GM21515 (cell line): ENCODE measurements around the gene USP17L27.
"Not testable (repeated sequence)": the region's sequence is repeated elsewhere in the genome, so short reads cannot be mapped to it uniquely, and the experiment has no call there.

Source experiments
- ATAC-seq: cut with Tn5 transposase; IDR thresholded peaks from one replicate; pipeline ENCODE4 v1.9.1; 2021; ENCODE audit not compliant: unreplicated experiment

Gene USP17L27, protein sequence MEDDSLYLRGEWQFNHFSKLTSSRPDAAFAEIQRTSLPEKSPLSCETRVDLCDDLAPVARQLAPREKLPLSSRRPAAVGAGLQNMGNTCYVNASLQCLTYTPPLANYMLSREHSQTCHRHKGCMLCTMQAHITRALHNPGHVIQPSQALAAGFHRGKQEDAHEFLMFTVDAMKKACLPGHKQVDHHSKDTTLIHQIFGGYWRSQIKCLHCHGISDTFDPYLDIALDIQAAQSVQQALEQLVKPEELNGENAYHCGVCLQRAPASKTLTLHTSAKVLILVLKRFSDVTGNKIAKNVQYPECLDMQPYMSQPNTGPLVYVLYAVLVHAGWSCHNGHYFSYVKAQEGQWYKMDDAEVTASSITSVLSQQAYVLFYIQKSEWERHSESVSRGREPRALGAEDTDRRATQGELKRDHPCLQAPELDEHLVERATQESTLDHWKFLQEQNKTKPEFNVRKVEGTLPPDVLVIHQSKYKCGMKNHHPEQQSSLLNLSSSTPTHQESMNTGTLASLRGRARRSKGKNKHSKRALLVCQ

DNA sequence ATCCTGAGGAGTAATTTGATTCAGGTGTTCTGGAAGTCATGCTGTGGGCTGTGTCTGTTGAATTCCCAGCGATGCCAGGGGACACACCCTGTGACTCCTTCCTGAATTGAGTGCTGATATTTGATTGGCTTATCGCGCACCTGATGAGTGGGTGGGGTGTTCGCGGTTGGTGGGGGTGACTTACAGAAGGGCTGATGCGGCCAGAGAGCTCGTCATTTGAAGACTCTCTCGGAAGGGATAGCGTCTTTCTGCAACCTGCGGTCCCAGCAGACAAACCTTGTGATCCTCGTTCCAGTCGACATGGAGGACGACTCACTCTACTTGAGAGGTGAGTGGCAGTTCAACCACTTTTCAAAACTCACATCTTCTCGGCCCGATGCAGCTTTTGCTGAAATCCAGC, at the start of gene USP17L27:
Gene USP17L27, plus strand, starts transcription at position 301 of the 400 bp plus-strand sequence. Its CDS starts 0 bp downstream, at position 301.
- not testable (repeated sequence) for ATAC-seq

DNA sequence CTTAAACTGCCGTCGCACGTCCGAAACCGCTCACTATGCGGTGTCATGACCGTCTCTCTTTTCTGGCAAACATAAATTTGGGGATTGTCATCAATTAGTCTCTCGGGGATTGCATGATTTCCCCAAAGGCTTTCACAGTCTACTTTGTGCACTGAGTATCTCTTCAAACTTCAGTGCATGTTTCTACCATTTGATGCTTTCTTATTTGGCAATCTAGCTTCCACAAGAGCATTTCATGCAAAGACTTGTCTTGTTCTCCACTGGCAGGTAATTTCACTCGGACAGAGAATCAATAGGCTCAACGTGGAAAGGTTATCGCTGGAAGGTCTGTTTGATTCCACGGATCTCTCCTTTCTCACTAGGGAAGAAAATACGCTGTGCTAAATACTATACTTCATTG, 19.8 kb upstream of the USP17L27 start:
- ATAC-seq, result not testable (repeated sequence)

DNA sequence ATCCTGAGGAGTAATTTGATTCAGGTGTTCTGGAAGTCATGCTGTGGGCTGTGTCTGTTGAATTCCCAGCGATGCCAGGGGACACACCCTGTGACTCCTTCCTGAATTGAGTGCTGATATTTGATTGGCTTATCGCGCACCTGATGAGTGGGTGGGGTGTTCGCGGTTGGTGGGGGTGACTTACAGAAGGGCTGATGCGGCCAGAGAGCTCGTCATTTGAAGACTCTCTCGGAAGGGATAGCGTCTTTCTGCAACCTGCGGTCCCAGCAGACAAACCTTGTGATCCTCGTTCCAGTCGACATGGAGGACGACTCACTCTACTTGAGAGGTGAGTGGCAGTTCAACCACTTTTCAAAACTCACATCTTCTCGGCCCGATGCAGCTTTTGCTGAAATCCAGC, 19.1 kb upstream of the USP17L27 start, which contains the start of gene USP17L24:
Gene USP17L24, plus strand, starts transcription at position 301 of the 400 bp plus-strand sequence. Its CDS starts 0 bp downstream, at position 301.
- ATAC-seq, result not testable (repeated sequence)

GRCh38 chr4:9329611-9330010, 14.3 kb upstream of the USP17L27 start, which contains the start of gene USP17L25:
USP17L25 (plus strand) TSS chr4:9329911; CDS start chr4:9329911, 0 bp downstream.
- ATAC-seq, result not testable (repeated sequence)

DNA sequence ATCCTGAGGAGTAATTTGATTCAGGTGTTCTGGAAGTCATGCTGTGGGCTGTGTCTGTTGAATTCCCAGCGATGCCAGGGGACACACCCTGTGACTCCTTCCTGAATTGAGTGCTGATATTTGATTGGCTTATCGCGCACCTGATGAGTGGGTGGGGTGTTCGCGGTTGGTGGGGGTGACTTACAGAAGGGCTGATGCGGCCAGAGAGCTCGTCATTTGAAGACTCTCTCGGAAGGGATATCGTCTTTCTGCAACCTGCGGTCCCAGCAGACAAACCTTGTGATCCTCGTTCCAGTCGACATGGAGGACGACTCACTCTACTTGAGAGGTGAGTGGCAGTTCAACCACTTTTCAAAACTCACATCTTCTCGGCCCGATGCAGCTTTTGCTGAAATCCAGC, 9.6 kb upstream of the USP17L27 start, which contains the start of gene USP17L26:
Gene USP17L26, plus strand, starts transcription at position 301 of the 400 bp plus-strand sequence. Its CDS starts 0 bp downstream, at position 301.
- ATAC-seq, result not testable (repeated sequence)

DNA sequence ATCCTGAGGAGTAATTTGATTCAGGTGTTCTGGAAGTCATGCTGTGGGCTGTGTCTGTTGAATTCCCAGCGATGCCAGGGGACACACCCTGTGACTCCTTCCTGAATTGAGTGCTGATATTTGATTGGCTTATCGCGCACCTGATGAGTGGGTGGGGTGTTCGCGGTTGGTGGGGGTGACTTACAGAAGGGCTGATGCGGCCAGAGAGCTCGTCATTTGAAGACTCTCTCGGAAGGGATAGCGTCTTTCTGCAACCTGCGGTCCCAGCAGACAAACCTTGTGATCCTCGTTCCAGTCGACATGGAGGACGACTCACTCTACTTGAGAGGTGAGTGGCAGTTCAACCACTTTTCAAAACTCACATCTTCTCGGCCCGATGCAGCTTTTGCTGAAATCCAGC, 4.8 kb upstream of the USP17L27 start, which contains the start of gene USP17L5:
Gene USP17L5, plus strand, starts transcription at position 301 of the 400 bp plus-strand sequence. Its CDS starts 0 bp downstream, at position 301.
- ATAC-seq, result not testable (repeated sequence)

DNA sequence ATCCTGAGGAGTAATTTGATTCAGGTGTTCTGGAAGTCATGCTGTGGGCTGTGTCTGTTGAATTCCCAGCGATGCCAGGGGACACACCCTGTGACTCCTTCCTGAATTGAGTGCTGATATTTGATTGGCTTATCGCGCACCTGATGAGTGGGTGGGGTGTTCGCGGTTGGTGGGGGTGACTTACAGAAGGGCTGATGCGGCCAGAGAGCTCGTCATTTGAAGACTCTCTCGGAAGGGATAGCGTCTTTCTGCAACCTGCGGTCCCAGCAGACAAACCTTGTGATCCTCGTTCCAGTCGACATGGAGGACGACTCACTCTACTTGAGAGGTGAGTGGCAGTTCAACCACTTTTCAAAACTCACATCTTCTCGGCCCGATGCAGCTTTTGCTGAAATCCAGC, 4.6 kb downstream of the USP17L27 start, which contains the start of gene USP17L28:
Gene USP17L28, plus strand, starts transcription at position 301 of the 400 bp plus-strand sequence. Its CDS starts 0 bp downstream, at position 301.
- not testable (repeated sequence) for ATAC-seq

DNA sequence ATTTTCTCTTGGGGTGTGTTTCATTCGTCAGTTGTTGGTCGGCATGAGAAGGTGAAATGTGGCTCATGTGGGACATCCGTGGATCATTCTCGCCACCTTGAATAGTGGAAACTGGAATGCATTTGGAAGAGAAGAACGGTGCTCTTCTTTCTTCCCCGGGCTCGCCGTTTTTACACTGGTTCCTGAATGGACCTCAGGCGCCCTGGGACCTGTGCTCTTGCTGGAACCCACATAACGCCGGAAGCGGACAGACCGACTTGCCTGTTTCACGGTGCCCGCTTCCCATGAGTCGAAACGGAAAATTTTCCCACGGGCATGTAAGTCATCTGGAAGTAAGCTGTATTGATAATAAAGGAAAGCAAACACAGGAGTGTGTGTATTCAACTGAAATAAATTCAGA, 6.9 kb downstream of the USP17L27 start:
- ATAC-seq, result not testable (repeated sequence)

- ATAC-seq, result not testable (repeated sequence)
Measured at GRCh38 chr4:9353338-9353737, 9.4 kb downstream of the USP17L27 start, which contains the start of gene USP17L29. USP17L29 (plus strand) TSS chr4:9353638; CDS start chr4:9353638, 0 bp downstream.

GRCh38 chr4:9362829-9363228, 18.9 kb downstream of the USP17L27 start, which contains the start of gene USP17L30:
USP17L30 (plus strand) TSS chr4:9363129; CDS start chr4:9363129, 0 bp downstream.
- not testable (repeated sequence) for ATAC-seq

DNA sequence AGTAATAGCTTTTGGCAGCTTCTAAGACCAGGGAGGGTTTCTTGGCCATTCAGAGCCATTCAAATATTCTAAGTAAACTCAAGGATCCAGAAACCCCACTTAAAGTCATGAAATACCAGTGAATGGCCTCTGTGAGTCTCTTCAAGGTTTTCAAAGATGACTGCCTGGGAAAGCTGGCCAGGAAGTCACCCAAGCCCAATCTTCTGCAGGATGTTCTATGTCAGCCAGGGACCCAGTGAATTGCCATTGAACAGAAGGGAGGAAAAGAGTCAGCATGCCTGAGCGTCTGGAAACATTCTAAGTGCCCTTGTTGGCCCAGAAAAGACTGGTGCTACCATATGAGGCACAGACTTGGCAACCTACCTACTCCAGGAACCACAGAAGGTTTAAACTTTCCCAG, 35.9 kb downstream of the USP17L27 start:
- not testable (repeated sequence) for ATAC-seq

- ATAC-seq, result not testable (repeated sequence)
Measured at GRCh38 chr4:9381012-9381534, 37.1 kb downstream of the USP17L27 start.

- no peak for ATAC-seq
Measured at GRCh38 chr4:9384126-9384525, 40.2 kb downstream of the USP17L27 start.

DNA sequence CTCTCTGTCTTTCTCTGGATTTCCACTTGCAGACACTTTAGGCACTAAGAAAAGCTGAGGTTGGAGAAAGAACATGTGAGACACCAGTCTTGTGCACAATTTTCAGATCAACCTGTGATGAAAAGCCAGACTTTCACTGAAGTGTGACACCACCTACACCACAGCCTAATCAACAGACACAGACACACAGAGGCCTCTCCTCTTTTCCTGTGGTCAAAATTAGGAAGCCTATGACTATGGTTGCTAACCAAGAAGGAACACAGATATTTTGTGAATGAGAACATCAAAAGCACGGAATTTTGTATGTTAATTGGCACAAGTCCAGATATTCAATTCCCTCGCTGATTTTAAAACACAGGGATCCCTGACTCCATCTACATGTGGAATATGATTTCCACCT, 45.1 kb downstream of the USP17L27 start:
- ATAC-seq, result not testable (repeated sequence)
